ENCODE measurements around the gene HIVEP3.

DNA sequence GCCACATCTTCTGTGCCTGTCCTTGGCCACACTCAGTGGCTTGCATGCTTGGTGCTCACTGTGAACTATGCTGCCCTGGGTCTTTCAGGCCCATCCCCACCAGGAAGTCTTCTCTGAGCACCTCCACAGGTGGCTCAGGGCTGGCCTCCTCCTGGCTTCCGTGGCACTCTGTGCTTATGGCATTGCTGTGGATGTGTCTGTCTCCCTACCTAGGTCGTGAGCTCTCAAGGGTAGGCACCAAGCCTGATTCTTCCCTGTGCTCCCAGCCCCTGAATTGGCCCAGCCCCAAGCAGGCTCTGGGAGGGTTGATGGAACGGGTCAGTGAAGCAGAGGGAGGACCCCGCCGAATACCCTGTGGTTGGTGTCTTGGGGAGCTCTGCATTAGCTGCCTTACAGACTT is 236.6 kb downstream of the HIVEP3 start:
- no peak for TF ChIP-seq ZNF274 (IDR thresholded peaks at IDR 0.05; ENCODE audit: low read depth, low read length)
- TF ChIP-seq SUZ12 (IDR thresholded peaks at IDR 0.05; ENCODE audit: extremely low read depth, insufficient read depth, insufficient read length) = no peak
